HepG2 (cell line): ENCODE measurements around the gene RBFOX1. TPM values are rescaled to one million over a fixed set of nuclear protein-coding genes. Genes with fewer than 3 reads are reported as not detected.

Experiments used
- ATAC-seq: fragments of 200-7000 bp; cut with Tn5 transposase; 3 replicates; pipeline ENCODE4 v1.9.1; 2020; ENCODE audit warnings: mild to moderate bottlenecking, moderate library complexity
- BruUV-seq: library from RNA; stranded (reverse); fragments of 400-500 nt; replicated peaks from 2 replicates; lab custom pipeline; 2021; lab: Mats Ljungman, UMichigan
- CTCF ChIA-PET: fragments of 300-600 bp; formaldehyde crosslinking; extraction: SDS; loops from one replicate; lab custom pipeline; 2021; ENCODE audit warnings: low total read pairs, inconsistent platforms, low intra/inter-chr PET ratio; lab: Yijun Ruan, JAX
- POLR2A ChIA-PET: fragments of 350-600 bp; sonication (Branson Sonifier 250); formaldehyde crosslinking; loops from one replicate; lab custom pipeline; 2020; ENCODE audit warnings: antibody characterized with exemption, inconsistent platforms; lab: Yijun Ruan, JAX
- DNase-seq: peaks from one replicate; pipeline ENCODE4 v3.0.0-alpha.2; 2015; ENCODE audit warnings: low spot score
- FAIRE-seq: peaks from 3 replicates; lab custom pipeline; 2011; peaks lifted over from hg19 to GRCh38; lab: Jason Lieb, UNC
- H2AFZ ChIP-seq: one replicate; pipeline ENCODE4 v1.6.1; 2011; ENCODE audit warnings: low read length, inconsistent platforms
- H3K27ac ChIP-seq: fragments of 300-600 bp; 3 replicates; pipeline ENCODE4 v1.8.0; 2011; ENCODE audit warnings: mixed run types, mild to moderate bottlenecking, mixed read lengths, low read length, inconsistent platforms; ENCODE audit not compliant: insufficient read depth; ENCODE audit errors: extremely low read length
- H3K27me3 ChIP-seq, 2 experiments: fragments of 200-600 bp in 1 of 2; 2 replicates in 1 of 2; 3 replicates in 1 of 2; pipeline versions ENCODE4 v1.6.0 to v1.8.0; 2011; ENCODE audit warnings: low read length in 2 of 2, mild to moderate bottlenecking in 2 of 2, moderate library complexity in 2 of 2, inconsistent platforms in 1 of 2; ENCODE audit not compliant: insufficient read depth in 2 of 2, control insufficient read depth in 1 of 2
- H3K36me3 ChIP-seq, 2 experiments: fragments of 200-600 bp in 1 of 2; replicated peaks in 1 of 2; 2 replicates in 1 of 2; 3 replicates in 1 of 2; pipeline versions ENCODE4 v1.5.1 to v1.8.0; 2011; ENCODE audit warnings: low read length in 2 of 2, inconsistent platforms in 1 of 2; ENCODE audit not compliant: insufficient read depth in 2 of 2, control insufficient read depth in 1 of 2
- H3K4me1 ChIP-seq: 2 replicates; pipeline ENCODE4 v1.5.1; 2012; ENCODE audit warnings: low read length, inconsistent platforms; ENCODE audit not compliant: insufficient read depth
- H3K4me2 ChIP-seq: 2 replicates; pipeline ENCODE4 v1.6.0; 2011; ENCODE audit warnings: low read depth, low read length, inconsistent platforms
- H3K4me3 ChIP-seq, 3 experiments: fragments of 200-600 bp in 1 of 3; sonication (generic), shearing (Covaris generic) in 1 of 3; replicated peaks in 1 of 3; 2 replicates each; pipeline ENCODE4 v1.5.1; 2011 to 2016; ENCODE audit warnings: low read length in 3 of 3, inconsistent platforms in 2 of 3, low read depth in 2 of 3, mild to moderate bottlenecking in 2 of 3, control low read depth in 1 of 3, mixed read lengths in 1 of 3; ENCODE audit not compliant: insufficient read depth in 1 of 3
- H3K79me2 ChIP-seq: one replicate; pipeline ENCODE4 v1.6.1; 2011; ENCODE audit warnings: low read length, inconsistent platforms; ENCODE audit not compliant: insufficient read depth
- H3K9ac ChIP-seq: 2 replicates; pipeline ENCODE4 v1.6.0; 2011; ENCODE audit warnings: mild to moderate bottlenecking, low read depth, low read length, inconsistent platforms; ENCODE audit not compliant: insufficient read depth
- H3K9me3 ChIP-seq: 2 replicates; pipeline ENCODE4 v1.5.1; 2012; ENCODE audit warnings: mild to moderate bottlenecking, low read length
- H4K20me1 ChIP-seq: 2 replicates; pipeline ENCODE4 v1.6.0; 2011; ENCODE audit warnings: inconsistent platforms, mild to moderate bottlenecking, low read length, moderate library complexity; ENCODE audit not compliant: insufficient read depth
- EED ChIP-seq: sonication (generic); formaldehyde crosslinking; IDR thresholded peaks from 2 replicates; pipeline ENCODE4 v1.5.0; 2020; ENCODE audit warnings: mild to moderate bottlenecking, missing genetic modification reagents
- HMG20B ChIP-seq: conservative IDR thresholded peaks from 2 replicates; pipeline ENCODE4 v1.6.1; 2016; ENCODE audit warnings: missing genetic modification reagents, missing compliant biosample characterization
- NFE2L2 ChIP-seq: fragments of 150-350 bp; IDR thresholded peaks from 2 replicates; pipeline ENCODE4 v1.6.1; 2014; ENCODE audit warnings: low read length
- SNRNP70 ChIP-seq: fragments of 200-400 bp; formaldehyde crosslinking; IDR thresholded peaks from 2 replicates; pipeline ENCODE4 v1.6.1; 2017; ENCODE audit warnings: mild to moderate bottlenecking, low read depth, low read length, moderate library complexity
- ZNF556 ChIP-seq: sonication (generic); formaldehyde crosslinking; IDR thresholded peaks from 2 replicates; pipeline ENCODE4 v1.4.0; 2020; ENCODE audit warnings: mild to moderate bottlenecking, missing genetic modification reagents, borderline replicate concordance
- WGBS: methylation state at CpG from one replicate; pipeline ENCODE4 v1.1.6; 2017; ENCODE audit warnings: low lambda C conversion rate; 5-methylcytosine and 5-hydroxymethylcytosine counted together
- in situ Hi-C: cut with HindIII; loops from 2 replicates; pipeline ENCODE4 v1.10.0; 2017; ENCODE audit warnings: low pct_unique_long_range_greater_than_20kb; ENCODE audit not compliant: extremely low pct_ligation_motif_present
- intact Hi-C: fragments of 100-400 bp; cut with micrococcal nuclease; formaldehyde crosslinking; loops from one replicate; pipeline ENCODE4 v1.10.0; 2022; ENCODE audit not compliant: unreplicated experiment
- polyA plus RNA-seq, 8 experiments: library from polyadenylated mRNA; depleted of rRNA in 3 of 8; stranded (reverse) in 7 of 8; unstranded in 1 of 8; fragments of >200 nt; fragmentation: Illumina TruSeq in 4 of 8; extraction: Trizol in 4 of 8; gene quantifications; 2 replicates each; pipeline versions ENCODE4 v1.2.1 to v1.2.3, GENCODE V29; 2011 to 2016; ENCODE audit warnings: low read depth in 4 of 8, missing spikeins in 1 of 8, mixed read lengths in 1 of 8; ENCODE audit not compliant: insufficient read depth in 1 of 8
- total RNA-seq, 5 experiments: library from RNA; depleted of rRNA; stranded (reverse); fragments of >200 nt; fragmentation: Illumina TruSeq; extraction: Trizol; gene quantifications; 2 replicates each; pipeline ENCODE4 v1.2.3, GENCODE V29; 2016; ENCODE audit warnings: low read depth in 1 of 5
- TF ChIP-seq, protein P1 (sequence below): sonication (generic); formaldehyde crosslinking; IDR thresholded peaks from 2 replicates; pipeline ENCODE4 v1.5.0; 2020; ENCODE audit warnings: mild to moderate bottlenecking, missing genetic modification reagents
- TF ChIP-seq, protein P2 (sequence below): sonication (generic); formaldehyde crosslinking; IDR thresholded peaks from 2 replicates; pipeline ENCODE4 v1.5.0; 2020; ENCODE audit warnings: missing genetic modification reagents
- TF ChIP-seq, protein P3 (sequence below): sonication (generic); formaldehyde crosslinking; IDR thresholded peaks from 2 replicates; pipeline ENCODE4 v1.5.1; 2020; ENCODE audit warnings: mild to moderate bottlenecking, missing genetic modification reagents, borderline replicate concordance
- TF ChIP-seq, protein P4 (sequence below): sonication (generic); formaldehyde crosslinking; IDR thresholded peaks from 2 replicates; pipeline ENCODE4 v1.4.0; 2020; ENCODE audit warnings: missing genetic modification reagents
- TF ChIP-seq, protein P5 (sequence below): sonication (generic); formaldehyde crosslinking; IDR thresholded peaks from 2 replicates; pipeline ENCODE4 v1.4.0; 2020; ENCODE audit warnings: missing genetic modification reagents, borderline replicate concordance

The RBFOX1 gene
- total and polyA plus RNA-seq, 2 of the 13 experiments (the other 11 are each of a cell fraction or from before 2014, with no cell fraction given), result not detected

DNA sequence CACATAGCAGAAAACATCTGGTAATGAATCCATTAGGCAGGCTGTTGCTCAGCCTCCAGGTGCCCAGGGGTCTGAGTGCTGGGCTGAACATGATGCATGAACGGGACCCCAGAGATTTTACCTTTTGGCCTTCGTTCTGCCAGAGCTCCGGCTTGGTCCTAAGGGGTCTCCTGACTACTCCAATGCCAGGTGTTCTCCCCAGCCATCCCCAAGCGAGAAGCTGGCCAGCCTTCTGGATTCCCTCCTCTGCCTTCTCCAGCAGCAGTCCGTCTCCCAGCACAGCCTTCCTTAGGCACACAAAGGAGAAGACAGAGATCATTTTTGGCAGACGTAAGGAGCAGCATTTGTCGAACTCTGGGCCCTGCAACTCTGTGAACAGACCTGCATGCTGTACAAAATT is 109.4 kb downstream of the RBFOX1 start:
- in situ Hi-C loops, result no loop called here
- Histone ChIP-seq H3K4me2 (no peak overlapping the region), H3K27ac (no peak overlapping the region), H4K20me1 (no peaks in the 10 kb centered on the region), H2AFZ (no peak overlapping the region), H3K9me3 (no peaks in the 10 kb centered on the region), H3K36me3 (no peaks in the 10 kb centered on the region), H3K4me3 (no peak overlapping the region), H3K79me2 (no peaks in the 10 kb centered on the region), H3K4me1 (no peaks in the 10 kb centered on the region), H3K9ac (no peak overlapping the region), H3K27me3 (peaks cover 0 to 19% of the 10 kb centered on the region in 2 experiments; a peak in 1 of 5 replicates)
- intact Hi-C loops, result no loop called here
- no peak for TF ChIP-seq HMG20B (CRISPR knock-in tag)
- TF ChIP-seq, protein P1, sequence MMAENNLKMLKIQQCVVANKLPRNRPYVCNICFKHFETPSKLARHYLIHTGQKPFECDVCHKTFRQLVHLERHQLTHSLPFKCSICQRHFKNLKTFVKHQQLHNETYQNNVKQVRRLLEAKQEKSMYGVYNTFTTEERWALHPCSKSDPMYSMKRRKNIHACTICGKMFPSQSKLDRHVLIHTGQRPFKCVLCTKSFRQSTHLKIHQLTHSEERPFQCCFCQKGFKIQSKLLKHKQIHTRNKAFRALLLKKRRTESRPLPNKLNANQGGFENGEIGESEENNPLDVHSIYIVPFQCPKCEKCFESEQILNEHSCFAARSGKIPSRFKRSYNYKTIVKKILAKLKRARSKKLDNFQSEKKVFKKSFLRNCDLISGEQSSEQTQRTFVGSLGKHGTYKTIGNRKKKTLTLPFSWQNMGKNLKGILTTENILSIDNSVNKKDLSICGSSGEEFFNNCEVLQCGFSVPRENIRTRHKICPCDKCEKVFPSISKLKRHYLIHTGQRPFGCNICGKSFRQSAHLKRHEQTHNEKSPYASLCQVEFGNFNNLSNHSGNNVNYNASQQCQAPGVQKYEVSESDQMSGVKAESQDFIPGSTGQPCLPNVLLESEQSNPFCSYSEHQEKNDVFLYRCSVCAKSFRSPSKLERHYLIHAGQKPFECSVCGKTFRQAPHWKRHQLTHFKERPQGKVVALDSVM (CRISPR knock-in tag), result no peak
- TF ChIP-seq, protein P2, sequence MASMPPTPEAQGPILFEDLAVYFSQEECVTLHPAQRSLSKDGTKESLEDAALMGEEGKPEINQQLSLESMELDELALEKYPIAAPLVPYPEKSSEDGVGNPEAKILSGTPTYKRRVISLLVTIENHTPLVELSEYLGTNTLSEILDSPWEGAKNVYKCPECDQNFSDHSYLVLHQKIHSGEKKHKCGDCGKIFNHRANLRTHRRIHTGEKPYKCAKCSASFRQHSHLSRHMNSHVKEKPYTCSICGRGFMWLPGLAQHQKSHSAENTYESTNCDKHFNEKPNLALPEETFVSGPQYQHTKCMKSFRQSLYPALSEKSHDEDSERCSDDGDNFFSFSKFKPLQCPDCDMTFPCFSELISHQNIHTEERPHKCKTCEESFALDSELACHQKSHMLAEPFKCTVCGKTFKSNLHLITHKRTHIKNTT, result no peak
- TF ChIP-seq, protein P3, sequence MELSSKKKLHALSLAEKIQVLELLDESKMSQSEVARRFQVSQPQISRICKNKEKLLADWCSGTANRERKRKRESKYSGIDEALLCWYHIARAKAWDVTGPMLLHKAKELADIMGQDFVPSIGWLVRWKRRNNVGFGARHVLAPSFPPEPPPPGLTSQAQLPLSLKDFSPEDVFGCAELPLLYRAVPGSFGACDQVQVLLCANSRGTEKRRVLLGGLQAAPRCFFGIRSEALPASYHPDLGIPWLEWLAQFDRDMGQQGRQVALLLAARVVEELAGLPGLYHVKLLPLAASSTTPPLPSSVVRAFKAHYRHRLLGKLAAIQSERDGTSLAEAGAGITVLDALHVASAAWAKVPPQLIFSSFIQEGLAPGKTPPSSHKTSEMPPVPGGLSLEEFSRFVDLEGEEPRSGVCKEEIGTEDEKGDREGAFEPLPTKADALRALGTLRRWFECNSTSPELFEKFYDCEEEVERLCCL (CRISPR knock-in tag), result no peak
- TF ChIP-seq ZNF556 (CRISPR knock-in tag), result no peak
- TF ChIP-seq SNRNP70, result no peak
- TF ChIP-seq, protein P4, sequence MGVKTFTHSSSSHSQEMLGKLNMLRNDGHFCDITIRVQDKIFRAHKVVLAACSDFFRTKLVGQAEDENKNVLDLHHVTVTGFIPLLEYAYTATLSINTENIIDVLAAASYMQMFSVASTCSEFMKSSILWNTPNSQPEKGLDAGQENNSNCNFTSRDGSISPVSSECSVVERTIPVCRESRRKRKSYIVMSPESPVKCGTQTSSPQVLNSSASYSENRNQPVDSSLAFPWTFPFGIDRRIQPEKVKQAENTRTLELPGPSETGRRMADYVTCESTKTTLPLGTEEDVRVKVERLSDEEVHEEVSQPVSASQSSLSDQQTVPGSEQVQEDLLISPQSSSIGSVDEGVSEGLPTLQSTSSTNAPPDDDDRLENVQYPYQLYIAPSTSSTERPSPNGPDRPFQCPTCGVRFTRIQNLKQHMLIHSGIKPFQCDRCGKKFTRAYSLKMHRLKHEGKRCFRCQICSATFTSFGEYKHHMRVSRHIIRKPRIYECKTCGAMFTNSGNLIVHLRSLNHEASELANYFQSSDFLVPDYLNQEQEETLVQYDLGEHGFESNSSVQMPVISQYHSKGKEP (CRISPR knock-in tag), result no peak
- no peak for TF ChIP-seq EED (CRISPR knock-in tag)
- no peak for TF ChIP-seq NFE2L2
- TF ChIP-seq, protein P5, sequence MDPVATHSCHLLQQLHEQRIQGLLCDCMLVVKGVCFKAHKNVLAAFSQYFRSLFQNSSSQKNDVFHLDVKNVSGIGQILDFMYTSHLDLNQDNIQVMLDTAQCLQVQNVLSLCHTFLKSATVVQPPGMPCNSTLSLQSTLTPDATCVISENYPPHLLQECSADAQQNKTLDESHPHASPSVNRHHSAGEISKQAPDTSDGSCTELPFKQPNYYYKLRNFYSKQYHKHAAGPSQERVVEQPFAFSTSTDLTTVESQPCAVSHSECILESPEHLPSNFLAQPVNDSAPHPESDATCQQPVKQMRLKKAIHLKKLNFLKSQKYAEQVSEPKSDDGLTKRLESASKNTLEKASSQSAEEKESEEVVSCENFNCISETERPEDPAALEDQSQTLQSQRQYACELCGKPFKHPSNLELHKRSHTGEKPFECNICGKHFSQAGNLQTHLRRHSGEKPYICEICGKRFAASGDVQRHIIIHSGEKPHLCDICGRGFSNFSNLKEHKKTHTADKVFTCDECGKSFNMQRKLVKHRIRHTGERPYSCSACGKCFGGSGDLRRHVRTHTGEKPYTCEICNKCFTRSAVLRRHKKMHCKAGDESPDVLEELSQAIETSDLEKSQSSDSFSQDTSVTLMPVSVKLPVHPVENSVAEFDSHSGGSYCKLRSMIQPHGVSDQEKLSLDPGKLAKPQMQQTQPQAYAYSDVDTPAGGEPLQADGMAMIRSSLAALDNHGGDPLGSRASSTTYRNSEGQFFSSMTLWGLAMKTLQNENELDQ (CRISPR knock-in tag), result no peak
- no peak for ATAC-seq
- ChIA-PET POLR2A (no interaction called here), CTCF (no interaction called here)
- no TSS peak for BruUV-seq
- FAIRE-seq, result no peak
- 4% methylated on average over 7 of the region's 7 CpGs for WGBS
- no peak for DNase-seq
